ENCODE measurements around the gene GGCX.

Gene GGCX

GRCh38 chr2:85522090-85522647, 39.1 kb downstream of the GGCX start:
- no peak for DNase-seq (ENCODE audit: low read depth in 2 of 3, low spot score in 1 of 3)

GRCh38 chr2:85516653-85517389, 44.5 kb downstream of the GGCX start:
- no peak for DNase-seq (ENCODE audit: low read depth in 2 of 3, low spot score in 1 of 3)

GRCh38 chr2:85514323-85514722, 47.0 kb downstream of the GGCX start:
- DNase-seq (ENCODE audit: low read depth in 2 of 3, low spot score in 1 of 3) = no peak

- DNase-seq (ENCODE audit: low read depth in 2 of 3, low spot score in 1 of 3) = no peak
Observed at GRCh38 chr2:85511008-85511811, 50.1 kb downstream of the GGCX start.

GRCh38 chr2:85506768-85507181, 54.5 kb downstream of the GGCX start:
- DNase-seq (ENCODE audit: low read depth in 2 of 3, low spot score in 1 of 3) = no peak

GRCh38 chr2:85505551-85506238, 55.6 kb downstream of the GGCX start:
- DNase-seq (ENCODE audit: low read depth in 2 of 3, low spot score in 1 of 3) = no peak

GRCh38 chr2:85504778-85505261, 56.5 kb downstream of the GGCX start:
- DNase-seq (ENCODE audit: low read depth in 2 of 3, low spot score in 1 of 3) = no peak

GRCh38 chr2:85503851-85504777, 57.2 kb downstream of the GGCX start:
- DNase-seq (ENCODE audit: low read depth in 2 of 3, low spot score in 1 of 3) = no peak

- no peak for DNase-seq (ENCODE audit: low read depth in 2 of 3, low spot score in 1 of 3)
Observed at GRCh38 chr2:85503168-85503850, 58.0 kb downstream of the GGCX start.

GRCh38 chr2:85502720-85503119, 58.6 kb downstream of the GGCX start:
- DNase-seq (ENCODE audit: low read depth in 2 of 3, low spot score in 1 of 3) = no peak

- DNase-seq (ENCODE audit: low read depth in 2 of 3, low spot score in 1 of 3) = no peak
Observed at GRCh38 chr2:85501248-85501647, 60.0 kb downstream of the GGCX start.

GRCh38 chr2:85497944-85498630, 63.2 kb downstream of the GGCX start:
- no peak for DNase-seq (ENCODE audit: low read depth in 2 of 3, low spot score in 1 of 3)

- no peak for DNase-seq (ENCODE audit: low read depth in 2 of 3, low spot score in 1 of 3)
Observed at GRCh38 chr2:85496436-85496835, 64.9 kb downstream of the GGCX start.
